Hypothalamus (tissue), 51 donors: Measurements from ENCODE around the gene HIVEP1.
A peak's percentile ranks its signal among the peaks of the same experiment; 100 is the strongest.

Source experiments
- DNase-seq, 51 donors: peaks; one replicate each; lab custom pipeline; 2025; lab: John Stamatoyannopoulos, UW

HIVEP1 gene

DNA sequence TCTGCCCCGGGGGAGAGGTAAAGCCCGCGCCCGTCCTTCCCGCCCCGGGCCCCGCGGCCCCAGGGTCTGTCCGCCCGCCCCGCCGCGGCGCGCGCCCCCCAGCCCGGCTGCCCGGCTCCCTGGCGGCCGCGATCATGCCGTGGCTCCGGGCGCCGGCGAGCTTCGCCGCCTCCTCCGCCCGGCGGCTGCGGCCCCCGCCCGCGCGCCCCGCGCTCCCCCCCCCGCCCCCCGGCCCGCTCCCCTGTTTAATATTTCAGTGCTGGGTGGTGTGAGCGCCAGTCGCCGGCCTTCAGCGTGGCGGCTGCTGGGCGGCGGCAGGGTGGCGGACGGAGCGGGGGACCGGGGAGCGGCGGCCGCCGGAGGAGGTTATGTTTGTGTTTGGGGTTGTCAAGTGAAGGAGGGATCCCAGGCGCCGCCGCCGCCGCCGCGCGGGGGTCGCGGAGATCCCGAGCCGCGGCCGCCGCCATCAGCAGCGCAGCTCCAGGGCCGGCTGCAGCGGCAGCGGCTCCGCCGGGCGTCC lies at the start of gene HIVEP1:
Gene HIVEP1, plus strand, starts transcription at position 275 of the 520 bp plus-strand sequence. CDS start 3,317 bp downstream, outside the sequence.
- peak in 18 of 51 donors; percentile 9 to 71 (median 46) for DNase-seq

GRCh38 chr6:11963756-11964500 lies 48.2 kb upstream of the HIVEP1 start:
- DNase-seq: no peak

- DNase-seq: no peak
Observed at GRCh38 chr6:11964729-11965335, 47.3 kb upstream of the HIVEP1 start.

- DNase-seq: no peak
Observed at GRCh38 chr6:11965499-11965898, 46.6 kb upstream of the HIVEP1 start.

GRCh38 chr6:11968241-11968806 lies 43.8 kb upstream of the HIVEP1 start:
- DNase-seq: no peak

DNA sequence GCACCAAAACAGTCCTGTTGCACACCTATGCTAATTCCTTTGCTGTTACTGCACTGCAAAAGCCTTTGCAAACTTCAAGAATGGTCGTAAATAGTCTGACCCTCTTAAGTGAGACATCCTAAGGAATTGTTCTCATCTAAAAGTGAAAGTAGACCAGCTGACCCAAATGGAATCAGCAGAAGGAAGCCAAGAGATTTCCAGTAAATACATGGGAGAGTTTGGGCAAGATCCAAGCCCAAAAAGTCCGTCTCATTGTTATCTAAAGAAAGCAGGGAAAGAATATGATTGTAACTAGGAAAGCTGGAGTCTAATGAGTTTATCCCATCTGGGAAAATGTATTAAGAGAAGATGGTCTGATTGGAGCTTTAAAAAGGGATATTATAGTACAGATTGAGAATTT lies 43.0 kb upstream of the HIVEP1 start:
- DNase-seq: no peak

- DNase-seq: no peak
Observed at GRCh38 chr6:11970114-11970513, 42.0 kb upstream of the HIVEP1 start.

DNA sequence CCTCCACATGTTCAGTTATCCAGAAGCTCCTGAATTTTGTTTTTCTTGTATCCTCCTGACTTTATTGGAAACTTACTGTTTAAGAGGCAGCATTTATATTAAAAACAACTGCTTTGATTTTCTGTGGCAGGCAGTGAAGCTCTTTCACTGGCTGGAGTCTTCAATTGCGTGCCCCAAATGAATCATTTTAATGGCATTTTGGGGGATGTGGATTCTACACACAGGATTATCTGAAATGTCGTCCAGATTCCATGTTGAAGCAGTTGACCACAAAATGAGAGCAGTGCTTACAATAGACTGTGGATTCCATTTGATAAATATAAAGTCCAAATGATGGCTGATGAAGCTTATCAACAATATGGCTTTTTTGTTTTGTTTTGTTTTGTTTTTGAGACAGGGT lies 41.0 kb upstream of the HIVEP1 start:
- no peak for DNase-seq

DNA sequence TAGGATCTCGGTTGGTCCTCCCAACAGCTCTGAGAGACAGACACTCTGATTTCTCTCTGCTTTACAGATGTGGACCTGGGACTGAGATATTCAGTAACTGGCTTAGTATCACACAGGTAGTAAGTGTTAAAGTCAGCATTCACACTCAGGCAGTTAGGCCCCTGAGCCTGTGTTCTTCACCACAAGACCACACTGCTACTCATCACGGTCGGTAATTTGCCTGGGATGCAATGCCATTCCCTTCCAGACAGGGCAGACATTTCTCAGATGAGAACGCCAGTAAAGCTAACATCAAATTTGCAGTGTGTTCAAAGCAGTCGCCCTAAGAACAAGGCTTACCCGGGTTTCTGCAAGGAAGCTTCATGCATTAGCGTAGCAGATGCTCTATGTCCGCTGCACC lies 39.8 kb upstream of the HIVEP1 start:
- no peak for DNase-seq

DNA sequence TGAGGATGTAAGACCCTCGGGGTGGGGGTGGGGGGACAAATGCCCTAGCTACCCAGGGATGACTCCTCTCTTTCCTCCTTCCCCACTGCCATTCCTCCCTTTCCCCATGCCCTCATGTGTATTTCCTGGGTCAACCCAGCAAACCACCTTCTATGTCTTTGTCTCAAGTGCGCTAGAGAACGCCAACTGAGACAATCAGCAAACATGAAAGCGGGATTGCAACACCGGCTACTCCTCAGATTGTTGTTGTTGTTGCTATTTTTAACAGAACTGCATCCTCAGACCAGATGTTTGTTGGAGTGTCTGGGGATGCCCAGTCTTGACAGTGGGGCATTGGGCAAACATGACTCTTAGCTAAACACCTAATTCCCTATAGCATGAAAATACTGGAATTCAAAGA lies 39.3 kb upstream of the HIVEP1 start:
- no peak for DNase-seq

DNA sequence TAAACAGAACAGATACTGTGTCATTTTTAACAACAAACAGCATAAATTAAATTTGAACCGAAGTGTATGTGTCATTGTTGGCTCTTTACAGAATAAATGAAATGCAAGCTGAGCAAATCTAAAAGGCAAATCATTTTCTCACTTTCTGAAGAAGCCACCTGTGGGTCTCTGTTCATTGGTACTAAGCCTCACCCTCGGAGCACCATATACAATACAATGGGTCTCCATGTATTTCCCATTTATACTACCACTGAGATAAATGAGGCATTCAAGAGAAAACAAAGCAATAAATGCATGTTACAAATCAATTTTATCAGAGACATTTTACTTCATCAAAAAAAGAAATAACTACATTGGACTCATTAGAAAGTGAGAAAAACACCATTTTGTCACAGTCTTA lies 38.9 kb upstream of the HIVEP1 start:
- no peak for DNase-seq

- no peak for DNase-seq
Observed at GRCh38 chr6:11974089-11974488, 38.0 kb upstream of the HIVEP1 start.

- peak in 2 of 51 donors; percentile 5 to 10 for DNase-seq
Observed at GRCh38 chr6:11975353-11975977, 36.6 kb upstream of the HIVEP1 start.

- DNase-seq: no peak
Observed at GRCh38 chr6:11976489-11976888, 35.6 kb upstream of the HIVEP1 start.

DNA sequence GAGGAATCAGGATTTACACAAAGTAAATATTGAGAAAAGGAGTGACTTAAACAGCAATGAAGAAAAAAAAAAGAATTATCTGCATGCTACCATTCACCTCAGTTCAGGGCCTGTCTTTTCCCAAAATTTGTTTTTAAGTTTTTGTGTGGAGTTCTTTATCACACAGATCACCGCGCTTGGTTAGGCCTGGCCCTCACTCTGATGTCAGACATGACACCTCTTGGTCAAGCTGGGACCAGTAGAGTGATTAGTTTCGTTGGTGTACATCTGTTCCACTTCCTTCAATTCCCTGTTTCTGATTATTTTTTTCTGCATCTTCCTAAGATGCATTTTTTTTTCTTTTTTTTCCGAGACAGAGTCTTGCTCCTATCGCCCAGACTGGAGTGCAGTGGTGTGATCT lies 34.9 kb upstream of the HIVEP1 start:
- DNase-seq: no peak

DNA sequence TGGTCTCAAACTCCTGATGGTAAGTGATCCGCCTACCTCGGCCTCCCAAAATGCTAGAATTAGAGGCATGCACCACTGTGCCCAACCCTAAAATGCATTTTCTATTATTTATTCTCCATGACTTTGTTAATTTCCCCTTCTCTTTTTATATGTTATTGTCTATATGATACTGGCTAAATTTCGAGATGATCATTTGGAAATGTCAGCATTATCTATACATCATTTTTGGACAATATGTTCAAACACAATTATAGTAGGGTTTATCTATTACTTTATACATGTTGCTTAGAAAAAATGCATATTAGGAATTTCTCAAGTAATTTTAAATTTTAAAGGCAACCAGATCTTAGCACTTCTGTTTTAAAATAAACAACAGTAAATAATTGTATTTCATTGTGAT lies 34.4 kb upstream of the HIVEP1 start:
- no peak for DNase-seq

DNA sequence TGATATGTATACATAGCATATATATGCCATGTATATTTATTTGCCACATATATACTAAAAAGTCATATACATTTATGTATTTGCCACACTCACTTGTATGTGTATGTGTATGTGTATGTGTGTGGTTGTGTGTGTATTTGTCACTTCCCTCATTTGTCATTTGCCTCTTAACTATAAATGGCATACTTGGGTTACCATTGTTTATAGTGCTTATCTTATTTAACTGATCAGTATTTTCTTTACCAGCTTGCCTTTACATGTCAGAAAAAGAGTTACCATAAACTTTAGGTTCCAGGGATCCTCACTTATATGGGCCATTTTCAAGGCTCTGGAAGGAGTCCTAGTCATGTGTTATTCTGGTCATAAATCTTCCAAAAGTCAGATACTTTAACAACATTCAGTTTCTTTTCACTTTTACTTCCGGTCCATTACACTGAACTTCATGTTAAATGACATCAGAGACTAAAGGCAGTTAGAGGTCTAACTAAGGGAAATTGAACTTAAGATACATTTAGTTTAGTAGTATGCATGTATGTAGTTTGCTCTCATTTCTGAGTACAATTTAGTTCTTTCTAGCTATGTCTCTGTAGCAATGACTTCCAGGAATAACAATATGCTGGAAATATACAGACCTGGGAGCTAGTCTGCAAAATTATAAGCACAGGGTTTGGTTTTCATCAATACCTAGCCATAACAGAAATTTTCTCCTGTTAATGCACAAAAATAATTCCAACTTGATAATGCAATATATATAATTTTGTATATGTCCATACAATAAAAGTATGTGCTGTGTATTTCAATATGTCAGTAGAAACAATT lies 33.7 kb upstream of the HIVEP1 start:
- no peak for DNase-seq

GRCh38 chr6:11979866-11980265 lies 32.2 kb upstream of the HIVEP1 start:
- DNase-seq: no peak

DNA sequence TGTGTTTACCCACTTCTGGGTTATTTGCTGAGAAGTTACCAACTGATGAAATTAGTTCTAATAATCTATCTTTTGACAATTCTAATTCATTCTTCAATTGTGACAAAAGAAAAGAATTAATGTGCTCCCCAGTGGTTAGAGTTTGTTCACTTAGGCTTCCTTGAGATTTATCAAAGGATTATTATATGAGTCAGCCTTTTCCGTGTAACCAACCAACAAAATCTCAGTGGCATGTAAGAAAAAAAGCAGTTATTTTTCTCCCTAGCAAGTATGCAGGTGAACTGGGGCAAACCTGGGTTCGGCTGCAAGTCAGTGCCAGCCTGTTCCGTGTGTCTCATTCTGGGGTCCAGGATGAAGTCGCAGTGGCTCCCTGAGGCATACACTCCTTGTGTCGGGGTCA lies 28.8 kb upstream of the HIVEP1 start:
- DNase-seq: no peak

- DNase-seq: no peak
Observed at GRCh38 chr6:11987386-11987785, 24.7 kb upstream of the HIVEP1 start.

DNA sequence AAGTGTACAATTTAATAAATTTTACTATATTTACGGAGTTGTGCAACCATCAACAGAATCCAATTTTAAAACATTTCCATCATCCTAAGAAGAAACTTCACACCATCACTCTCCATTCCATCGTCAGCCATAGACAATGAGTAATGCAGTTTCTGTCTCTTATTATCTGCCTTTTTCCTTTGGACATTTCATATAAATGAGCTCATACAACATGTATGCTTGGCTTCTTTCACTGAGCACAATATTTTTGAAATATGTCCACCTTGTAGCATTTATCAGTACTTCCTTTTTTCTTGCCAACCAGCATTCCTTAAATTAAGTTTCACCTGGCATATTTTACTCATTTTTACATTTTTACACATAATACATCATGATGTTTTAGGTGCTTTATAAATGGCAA lies 22.7 kb upstream of the HIVEP1 start:
- no peak for DNase-seq
